Stimulated activated naive CD8-positive, alpha-beta T cell treated with anti-CD3 and anti-CD28 coated beads, Interleukin-15, amount 100 ng/mL, for 72 hours (primary cell): ENCODE measurements around the gene VWA8.
A peak's percentile ranks its signal among the peaks of the same experiment; 100 is the strongest.
"Not testable (repeated sequence)": the region's sequence is repeated elsewhere in the genome, so short reads cannot be mapped to it uniquely, and the experiment has no call there.

Experiments used
- ATAC-seq: fragments of 150-1000 bp; cut with Tn5 transposase; 2 replicates; pipeline ENCODE4 v1.10.0; 2021; ENCODE audit warnings: mild to moderate bottlenecking, moderate library complexity
- DNase-seq, 2 donors: peaks; one replicate each; pipeline ENCODE4 v3.0.0; 2021 to 2022
- H3K27ac Mint-ChIP-seq, 2 donors: one replicate each; pipeline ENCODE4 v1.8.0; 2022; ENCODE audit warnings: mild to moderate bottlenecking in 2 of 2, mixed read lengths in 2 of 2, moderate library complexity in 2 of 2
- H3K27me3 Mint-ChIP-seq: one replicate; pipeline ENCODE4 v1.8.0; 2022; ENCODE audit warnings: mixed read lengths
- H3K4me1 Mint-ChIP-seq: one replicate; pipeline ENCODE4 v1.8.0; 2022; ENCODE audit warnings: mild to moderate bottlenecking, mixed read lengths
- H3K4me3 Mint-ChIP-seq, 2 donors: one replicate each; pipeline ENCODE4 v1.8.0; 2022; ENCODE audit warnings: mild to moderate bottlenecking in 2 of 2, mixed read lengths in 2 of 2, moderate library complexity in 1 of 2
- H3K9me3 Mint-ChIP-seq, 2 donors: one replicate each; pipeline ENCODE4 v1.8.0; 2022; ENCODE audit warnings: mixed read lengths in 2 of 2

VWA8 gene

DNA sequence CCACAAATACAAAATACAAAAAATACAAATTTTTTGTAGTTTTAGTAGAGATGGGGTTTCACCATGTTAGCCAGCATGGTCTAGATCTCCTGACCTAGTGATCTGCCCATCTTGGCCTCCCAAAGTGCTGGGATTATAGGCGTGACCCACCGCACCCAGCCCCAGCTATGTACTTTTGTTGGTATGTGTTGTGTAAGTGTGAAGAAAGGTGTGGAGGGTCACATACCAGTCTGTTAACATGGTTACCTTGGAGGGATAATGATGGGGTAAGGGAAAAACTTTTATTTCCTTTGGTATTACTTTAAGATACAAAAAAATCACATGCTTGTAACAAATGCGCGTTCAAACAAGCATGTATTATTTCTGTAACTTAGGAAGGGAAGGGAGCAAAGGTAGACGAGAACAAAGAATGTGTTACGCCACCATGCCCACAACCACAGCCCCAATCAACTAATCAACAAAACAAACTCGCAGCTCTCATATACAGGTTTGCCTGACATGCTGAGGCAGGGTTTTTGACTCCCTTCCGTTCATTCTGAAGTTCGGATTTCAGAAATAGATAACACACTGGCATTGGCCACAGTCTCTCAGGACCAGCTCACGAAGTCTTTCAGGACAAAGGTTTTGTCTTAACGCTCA is 13.5 kb upstream of the VWA8 start:
- DNase-seq (no peak), ATAC-seq (no peak)
- Mint-ChIP-seq H3K4me3 (no peak overlapping the region), H3K4me1 (peaks cover 10% of the 10 kb centered on the region), H3K9me3 (no peaks in the 10 kb centered on the region), H3K27me3 (peaks cover 6% of the 10 kb centered on the region), H3K27ac (no peak overlapping the region)

DNA sequence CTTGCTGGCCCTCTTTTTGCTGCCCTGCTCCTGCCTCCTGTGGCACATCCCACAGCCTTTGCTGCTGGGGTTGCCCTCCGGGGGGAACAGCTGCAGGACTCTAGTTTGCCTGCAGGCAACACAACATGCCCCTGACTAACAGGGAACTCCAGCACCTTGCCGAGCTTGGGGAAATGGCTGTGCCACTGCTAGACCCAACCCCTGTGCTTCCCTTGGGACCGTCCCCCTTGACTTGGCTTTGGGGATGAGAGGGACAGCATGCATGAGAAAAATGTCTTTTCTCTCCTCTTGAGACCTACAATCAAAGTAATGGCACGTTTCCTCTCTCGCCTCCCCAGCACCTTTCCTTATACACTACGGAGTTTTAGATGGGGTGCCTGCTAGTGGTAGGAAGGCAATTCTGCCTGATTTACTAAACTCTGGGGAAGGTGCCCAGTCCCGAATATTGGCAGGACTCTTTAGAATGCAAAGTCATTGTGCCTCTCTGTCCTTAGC is 12.4 kb upstream of the VWA8 start:
- no peak for DNase-seq
- no peak for ATAC-seq
- peaks cover 6% of the 10 kb centered on the region for H3K27me3 Mint-ChIP-seq
- no peak overlapping the region for H3K27ac Mint-ChIP-seq
- peaks cover 10% of the 10 kb centered on the region for H3K4me1 Mint-ChIP-seq
- H3K9me3 Mint-ChIP-seq = no peaks in the 10 kb centered on the region
- H3K4me3 Mint-ChIP-seq = no peak overlapping the region

DNA sequence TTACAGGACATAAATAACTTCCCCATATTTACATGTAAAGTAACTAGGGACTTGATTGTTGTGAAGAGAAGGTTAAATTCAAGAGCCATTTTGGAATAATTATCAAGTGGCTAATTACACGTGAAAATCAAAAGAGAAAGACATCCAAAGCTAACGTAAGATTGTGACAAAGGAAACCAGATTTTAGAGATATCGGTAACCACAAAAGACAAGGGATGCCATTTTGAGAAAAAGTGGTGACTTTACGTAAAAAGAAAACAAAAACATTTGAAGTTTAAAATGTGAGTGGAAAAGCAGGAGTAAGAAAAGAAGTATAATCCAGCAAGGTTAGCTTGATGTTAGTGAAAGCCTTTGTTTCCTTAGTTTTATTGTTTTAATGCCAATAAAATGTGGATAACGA is 10.9 kb upstream of the VWA8 start:
- no peak for ATAC-seq
- no peak overlapping the region for H3K4me3 Mint-ChIP-seq
- peaks cover 10% of the 10 kb centered on the region for H3K4me1 Mint-ChIP-seq
- no peak for DNase-seq
- peaks cover 6% of the 10 kb centered on the region for H3K27me3 Mint-ChIP-seq
- H3K9me3 Mint-ChIP-seq = no peaks in the 10 kb centered on the region
- H3K27ac Mint-ChIP-seq = no peak overlapping the region

DNA sequence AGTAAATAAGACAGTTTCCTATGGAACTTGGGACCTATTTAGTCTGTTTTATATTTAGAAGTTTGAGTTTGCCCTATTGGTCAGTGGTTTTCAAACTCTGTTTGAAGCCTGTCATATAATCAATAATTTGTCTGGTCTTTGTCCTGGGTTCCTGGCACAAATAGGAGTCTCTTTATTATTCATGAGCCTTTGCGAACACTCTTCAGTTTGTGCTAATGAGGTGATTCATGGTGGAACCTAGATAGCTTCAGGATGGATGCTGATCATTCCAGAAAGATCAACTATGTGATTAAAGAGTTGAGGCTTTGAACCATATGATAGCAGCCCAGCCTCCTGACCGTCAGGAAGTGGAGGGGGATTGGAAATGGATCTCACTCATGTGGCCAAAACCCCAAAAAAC is 10.0 kb upstream of the VWA8 start:
- no peaks in the 10 kb centered on the region for H3K9me3 Mint-ChIP-seq
- peaks cover 10% of the 10 kb centered on the region for H3K4me1 Mint-ChIP-seq
- no peak overlapping the region for H3K27ac Mint-ChIP-seq
- H3K27me3 Mint-ChIP-seq = peaks cover 6% of the 10 kb centered on the region
- ATAC-seq (no peak), DNase-seq (no peak)
- H3K4me3 Mint-ChIP-seq = no peak overlapping the region

DNA sequence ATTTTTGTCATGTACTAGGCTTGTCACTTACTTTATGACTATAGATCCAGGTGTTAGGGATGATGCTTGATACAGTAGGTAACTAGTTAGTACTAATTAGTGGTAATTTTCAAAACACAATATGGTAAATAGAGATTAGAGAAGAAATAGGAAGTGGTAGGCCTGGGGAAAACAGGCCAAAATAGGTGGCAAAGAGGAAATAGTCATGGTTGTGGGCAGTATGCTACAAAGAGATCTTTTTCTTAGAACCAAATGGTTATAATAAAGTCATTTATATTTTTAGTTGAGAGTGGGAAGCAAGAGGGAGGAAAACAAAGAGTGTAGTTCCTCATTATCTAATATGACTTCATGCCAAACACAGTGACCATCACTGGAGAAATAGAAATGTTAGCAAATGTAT is 9.1 kb upstream of the VWA8 start:
- H3K9me3 Mint-ChIP-seq = no peaks in the 10 kb centered on the region
- H3K27ac Mint-ChIP-seq = peak overlapping the region in 1 of 2 donors; percentile 40
- H3K4me3 Mint-ChIP-seq = no peak overlapping the region
- H3K4me1 Mint-ChIP-seq = peaks cover 10% of the 10 kb centered on the region
- DNase-seq (no peak), ATAC-seq (no peak)
- peaks cover 6% of the 10 kb centered on the region for H3K27me3 Mint-ChIP-seq

DNA sequence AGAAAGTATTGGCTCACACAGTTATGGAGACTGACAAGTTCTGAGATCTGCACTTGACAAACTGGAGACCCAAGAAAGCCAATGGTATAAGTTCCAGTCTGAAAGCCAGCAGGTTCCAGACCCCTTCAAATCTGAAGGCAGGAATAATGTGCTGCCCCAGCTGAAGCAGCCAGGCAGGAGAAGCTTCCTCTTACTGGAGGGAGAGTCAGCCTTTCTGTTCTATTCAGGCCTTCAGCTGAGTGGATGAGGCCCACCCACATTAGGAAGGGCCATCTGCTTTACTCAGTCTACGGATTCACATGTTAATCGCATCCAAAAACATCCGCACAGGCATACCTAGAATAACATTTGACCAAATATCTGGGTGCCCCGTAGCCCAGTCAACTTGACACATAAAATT is 8.2 kb upstream of the VWA8 start:
- Mint-ChIP-seq H3K27me3 (peaks cover 6% of the 10 kb centered on the region), H3K9me3 (no peaks in the 10 kb centered on the region), H3K4me3 (no peak overlapping the region), H3K27ac (no peak overlapping the region), H3K4me1 (peaks cover 10% of the 10 kb centered on the region)
- ATAC-seq = no peak
- no peak for DNase-seq

DNA sequence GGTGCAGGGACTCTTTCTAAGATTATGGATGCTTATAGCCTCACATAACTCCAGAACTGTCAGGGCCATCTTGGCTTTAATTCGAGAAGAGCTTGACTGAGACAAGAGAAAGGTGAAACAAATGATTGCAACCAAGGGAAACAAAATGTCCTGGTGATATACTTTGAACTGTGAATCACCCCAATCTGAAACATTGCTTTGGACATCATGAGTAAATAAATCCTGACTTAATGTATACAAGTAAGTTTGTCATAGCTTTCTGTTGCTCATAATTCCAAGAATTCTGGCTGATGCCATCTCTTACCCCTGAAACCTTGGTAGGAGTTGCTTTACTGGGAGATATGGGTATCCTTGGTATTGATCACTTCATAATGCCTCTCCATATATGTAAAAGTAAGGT is 5.8 kb upstream of the VWA8 start:
- Mint-ChIP-seq H3K4me1 (peaks cover 23% of the 10 kb centered on the region), H3K9me3 (peaks cover 0 to 6% of the 10 kb centered on the region in 2 donors), H3K27me3 (no peaks in the 10 kb centered on the region), H3K4me3 (no peak overlapping the region), H3K27ac (no peak overlapping the region)
- DNase-seq (no peak), ATAC-seq (no peak)

DNA sequence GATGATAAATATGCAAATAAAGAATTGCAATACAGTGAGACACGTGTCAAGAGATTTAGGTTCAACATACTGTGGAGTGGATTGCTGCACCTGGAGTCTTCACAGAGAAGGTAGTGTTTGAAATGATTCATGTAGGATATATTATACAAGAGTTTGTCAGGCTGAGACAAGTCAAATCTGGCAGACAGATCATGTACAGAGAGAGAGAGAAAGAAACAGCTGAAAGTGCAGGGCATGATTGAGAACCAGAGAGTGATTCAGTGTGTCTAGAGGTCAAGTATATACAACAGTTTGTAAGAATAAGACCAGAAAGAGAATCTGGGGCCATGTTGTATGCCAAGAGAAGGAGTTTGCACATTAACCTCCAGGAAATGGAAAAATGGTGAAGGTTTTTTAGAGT is 2.1 kb upstream of the VWA8 start:
- Mint-ChIP-seq H3K27ac (peak overlapping the region in 1 of 2 donors; percentile 34), H3K4me1 (peaks cover 44% of the 10 kb centered on the region), H3K4me3 (peak overlapping the region in 1 of 2 donors; percentile 4), H3K27me3 (no peaks in the 10 kb centered on the region), H3K9me3 (peaks cover 0 to 6% of the 10 kb centered on the region in 2 donors)
- ATAC-seq (peak; percentile 54), DNase-seq (peak in 1 of 2 donors; percentile 25)

DNA sequence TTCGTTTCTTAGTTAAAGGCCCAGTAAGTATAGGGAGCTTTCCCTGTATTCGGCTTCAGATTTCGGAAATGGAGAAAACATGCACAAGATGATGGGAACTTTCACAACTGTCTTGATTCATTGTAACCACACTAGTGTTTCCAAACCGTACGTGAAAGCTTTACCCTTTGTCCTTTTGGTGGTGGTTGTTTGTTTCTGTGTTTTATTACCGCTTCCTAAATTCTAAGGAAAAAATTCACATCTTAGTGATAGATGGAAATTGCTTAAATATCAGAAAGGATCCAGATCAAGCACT is 504 bp upstream of the VWA8 start:
- H3K4me3 Mint-ChIP-seq = peak overlapping the region; percentile 95 to 98
- peaks cover 0 to 6% of the 10 kb centered on the region in 2 donors for H3K9me3 Mint-ChIP-seq
- DNase-seq = no peak
- no peaks in the 10 kb centered on the region for H3K27me3 Mint-ChIP-seq
- H3K27ac Mint-ChIP-seq = peak overlapping the region; percentile 97 to 98
- peaks cover 50% of the 10 kb centered on the region for H3K4me1 Mint-ChIP-seq
- no peak for ATAC-seq

DNA sequence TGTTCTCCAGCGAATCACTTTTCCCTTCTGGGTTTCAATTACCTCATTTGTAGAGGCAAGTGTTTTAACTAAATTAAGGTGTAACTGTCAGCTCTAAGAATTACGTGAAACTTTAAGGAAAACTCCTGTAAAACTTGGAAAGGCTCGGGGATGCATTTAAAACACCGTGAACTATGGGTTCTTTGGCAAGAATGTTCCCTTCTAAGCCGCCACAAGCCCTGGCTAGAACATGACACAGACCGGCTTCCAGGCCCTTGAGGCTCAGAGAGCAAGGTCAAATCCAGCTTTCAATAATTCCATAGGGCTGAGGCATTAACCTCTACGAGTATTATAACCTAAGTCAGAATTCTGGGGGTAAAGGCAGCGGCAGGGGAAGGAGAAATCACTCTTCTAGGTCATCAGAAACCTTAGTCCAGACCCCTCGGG is 685 bp downstream of the VWA8 start:
- DNase-seq = no peak
- peaks cover 0 to 6% of the 10 kb centered on the region in 2 donors for H3K9me3 Mint-ChIP-seq
- no peaks in the 10 kb centered on the region for H3K27me3 Mint-ChIP-seq
- peak overlapping the region; percentile 95 to 98 for H3K4me3 Mint-ChIP-seq
- peak; percentile 2 for ATAC-seq
- peak overlapping the region; percentile 97 to 98 for H3K27ac Mint-ChIP-seq
- H3K4me1 Mint-ChIP-seq = peaks cover 50% of the 10 kb centered on the region

DNA sequence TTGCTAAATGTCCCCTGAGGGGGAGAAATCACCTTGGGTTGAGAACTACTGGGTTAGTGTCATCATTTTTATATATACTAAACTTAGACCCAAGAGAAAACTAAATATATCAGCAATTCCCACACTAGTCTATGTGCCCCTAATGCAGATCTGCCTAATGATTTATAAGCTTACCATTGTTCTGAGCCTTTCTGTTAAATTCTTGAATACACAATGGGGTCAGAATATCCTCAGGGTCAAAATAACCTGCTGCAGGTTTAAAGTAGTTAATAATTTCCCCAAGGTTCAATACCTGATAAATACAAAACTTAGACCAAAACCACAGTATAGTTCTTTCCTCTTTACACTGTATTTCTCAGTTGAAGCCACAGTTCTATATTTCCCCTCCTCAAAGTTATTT is 4.6 kb downstream of the VWA8 start:
- no peak for ATAC-seq
- no peak for DNase-seq
- no peaks in the 10 kb centered on the region for H3K27me3 Mint-ChIP-seq
- H3K4me3 Mint-ChIP-seq = no peak overlapping the region
- no peak overlapping the region for H3K27ac Mint-ChIP-seq
- H3K9me3 Mint-ChIP-seq = no peaks in the 10 kb centered on the region
- H3K4me1 Mint-ChIP-seq = peaks cover 42% of the 10 kb centered on the region

DNA sequence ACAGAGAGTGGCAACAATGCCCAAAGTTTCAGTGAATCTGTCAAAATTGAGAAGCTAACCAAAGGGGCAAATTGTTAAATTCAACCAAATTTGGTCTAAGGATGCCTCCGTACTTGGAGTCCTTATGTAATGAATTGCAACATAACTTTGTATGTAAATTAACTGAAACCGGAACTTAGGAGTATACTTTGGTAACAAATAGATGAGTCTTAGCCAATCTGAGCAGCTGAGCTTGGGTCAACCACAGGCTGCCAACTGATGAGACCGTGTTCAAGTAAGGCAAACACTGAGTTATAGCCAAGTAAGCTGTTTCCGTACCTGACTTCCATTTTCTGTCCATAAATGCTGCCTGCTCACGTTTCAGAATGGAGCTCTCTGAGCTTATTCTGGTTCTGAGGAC is 5.3 kb downstream of the VWA8 start:
- Mint-ChIP-seq H3K27me3 (no peaks in the 10 kb centered on the region), H3K4me3 (no peak overlapping the region), H3K4me1 (peaks cover 42% of the 10 kb centered on the region), H3K27ac (no peak overlapping the region), H3K9me3 (no peaks in the 10 kb centered on the region)
- DNase-seq (no peak), ATAC-seq (peak; percentile 44)

DNA sequence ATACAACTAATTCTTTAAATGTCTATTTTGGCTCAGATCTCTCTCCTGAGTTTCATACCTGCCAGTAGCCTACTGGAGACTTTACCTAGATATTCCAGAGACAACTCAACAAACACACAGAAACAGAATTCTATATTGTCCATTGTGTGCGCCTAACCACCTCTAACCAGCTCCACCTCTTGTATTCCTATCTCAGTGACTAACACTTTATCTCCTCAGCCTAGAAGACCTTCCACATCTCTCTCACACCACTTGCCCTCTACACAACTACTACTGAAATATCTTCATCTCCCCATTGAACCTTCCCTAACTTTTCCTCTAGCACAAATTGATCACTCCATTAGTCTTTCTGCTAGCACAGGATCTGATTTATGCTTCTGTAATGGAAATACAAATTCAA is 6.7 kb downstream of the VWA8 start:
- no peak overlapping the region for H3K4me3 Mint-ChIP-seq
- no peaks in the 10 kb centered on the region for H3K9me3 Mint-ChIP-seq
- no peak overlapping the region for H3K27ac Mint-ChIP-seq
- no peaks in the 10 kb centered on the region for H3K27me3 Mint-ChIP-seq
- ATAC-seq (no peak), DNase-seq (no peak)
- H3K4me1 Mint-ChIP-seq = peaks cover 32% of the 10 kb centered on the region

DNA sequence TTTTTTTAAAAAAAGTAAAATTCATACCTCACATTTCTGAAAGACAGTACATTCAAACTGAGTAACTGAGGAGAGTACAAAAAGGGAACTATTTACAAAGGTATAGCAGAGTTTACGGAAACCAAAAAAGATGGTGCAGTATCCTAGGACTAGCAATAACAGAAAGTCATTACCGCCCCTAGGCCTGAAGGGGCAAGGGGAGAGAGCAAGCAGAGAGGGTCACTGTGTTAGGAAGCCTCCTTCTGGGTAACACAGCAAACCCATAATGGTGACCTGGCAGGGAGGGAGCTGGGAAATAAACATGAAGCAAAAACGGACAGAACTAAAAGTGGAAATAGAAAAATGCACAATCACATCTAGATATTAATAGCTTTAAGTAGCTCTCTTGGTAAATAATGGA is 8.2 kb downstream of the VWA8 start:
- H3K27ac Mint-ChIP-seq = no peak overlapping the region

DNA sequence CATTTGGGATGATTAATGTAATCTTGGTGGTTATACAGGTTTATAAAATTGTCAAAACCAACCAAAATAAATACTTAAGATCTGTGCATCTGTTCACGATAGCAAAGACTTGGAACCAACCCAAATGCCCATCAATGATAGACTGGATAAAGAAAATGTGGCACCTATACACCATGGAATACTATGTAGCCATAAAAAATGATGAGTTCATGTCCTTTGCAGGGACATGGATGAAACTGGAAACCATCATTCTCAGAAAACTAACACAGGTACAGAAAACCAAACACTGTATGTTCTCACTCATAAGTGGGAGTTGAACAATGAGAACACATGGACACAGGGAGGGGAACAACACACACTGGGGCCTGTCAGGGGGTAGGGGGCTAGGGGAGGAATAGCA is 11.8 kb downstream of the VWA8 start:
- not testable (repeated sequence) for ATAC-seq, H3K27ac Mint-ChIP-seq, DNase-seq, H3K27me3 Mint-ChIP-seq, H3K4me3 Mint-ChIP-seq
- peaks cover 18% of the 10 kb centered on the region for H3K4me1 Mint-ChIP-seq
- H3K9me3 Mint-ChIP-seq = peaks cover 22 to 25% of the 10 kb centered on the region in 2 donors

More for the DNA sequence above, 8.2 kb downstream of the VWA8 start:
- Mint-ChIP-seq H3K4me3 (no peak overlapping the region), H3K4me1 (peaks cover 18% of the 10 kb centered on the region), H3K27me3 (no peaks in the 10 kb centered on the region), H3K9me3 (no peaks in the 10 kb centered on the region)
- no peak for DNase-seq
- ATAC-seq = no peak

DNA sequence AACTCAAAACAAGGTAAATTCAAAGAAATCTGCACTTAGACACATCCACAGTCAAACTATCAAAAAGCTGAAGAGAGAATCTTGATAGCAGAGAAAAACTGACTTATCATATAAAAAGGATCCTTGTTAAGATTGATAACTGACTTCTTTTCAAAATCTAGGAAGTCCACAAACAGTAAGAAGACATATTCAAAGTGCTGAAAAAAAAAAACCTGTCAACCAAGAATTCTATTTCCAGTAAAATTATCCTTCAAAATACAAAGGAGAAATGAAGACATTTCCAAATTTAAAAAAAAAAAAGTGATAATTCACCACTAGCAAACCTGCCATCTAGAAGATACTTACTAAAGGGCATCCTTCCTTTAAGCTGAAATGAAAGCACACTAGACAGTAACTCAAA is 15.0 kb downstream of the VWA8 start:
- H3K9me3 Mint-ChIP-seq = peaks cover 22 to 25% of the 10 kb centered on the region in 2 donors
- DNase-seq (no peak), ATAC-seq (no peak)
- H3K4me3 Mint-ChIP-seq = no peak overlapping the region
- no peaks in the 10 kb centered on the region for H3K27me3 Mint-ChIP-seq
- H3K27ac Mint-ChIP-seq = peak overlapping the region in 1 of 2 donors; percentile 33
- peaks cover 10% of the 10 kb centered on the region for H3K4me1 Mint-ChIP-seq
